BJ (cell line): ENCODE results near the gene ZDHHC1. TPM values are rescaled to one million over a fixed set of nuclear protein-coding genes. Genes with fewer than 3 reads are reported as not detected.

Experiments used
- CTCF ChIA-PET: fragments of 350-600 bp; formaldehyde crosslinking; extraction: SDS; loops from one replicate; lab custom pipeline; 2021; ENCODE audit warnings: antibody characterized with exemption, inconsistent platforms; lab: Yijun Ruan, JAX
- POLR2A ChIA-PET: fragments of 300-600 bp; sonication (Branson Sonifier 250); formaldehyde crosslinking; extraction: SDS; loops from one replicate; lab custom pipeline; 2021; ENCODE audit warnings: antibody characterized with exemption; lab: Charles Lee
- DNase-seq: peaks from one replicate; pipeline ENCODE4 v3.0.0-alpha.2; 2011; ENCODE audit warnings: low read depth
- H3K27me3 ChIP-seq: 2 replicates; pipeline ENCODE4 v1.6.0; 2011; ENCODE audit warnings: low read length; ENCODE audit not compliant: control insufficient read depth, insufficient read depth
- H3K36me3 ChIP-seq: 2 replicates; pipeline ENCODE4 v1.5.1; 2011; ENCODE audit warnings: low read length; ENCODE audit not compliant: control insufficient read depth, insufficient read depth
- H3K4me3 ChIP-seq: 2 replicates; pipeline ENCODE4 v1.5.1; 2011; ENCODE audit warnings: low read depth, mild to moderate bottlenecking, control low read depth, low read length
- CTCF ChIP-seq: IDR thresholded peaks from 2 replicates; pipeline ENCODE4 v1.5.1; 2011; ENCODE audit warnings: low read depth, mild to moderate bottlenecking, control low read depth, inconsistent platforms, low read length, moderate library complexity; ENCODE audit not compliant: insufficient read depth
- polyA minus RNA-seq: library from RNA; depleted of rRNA, polyadenylated mRNA; stranded (reverse); fragments of >200 nt; gene quantifications from 2 replicates; pipeline ENCODE4 v1.2.3, GENCODE V29; 2011; rRNA and poly(A)+ RNA removed
- polyA plus RNA-seq: library from polyadenylated mRNA; depleted of rRNA; stranded (reverse); fragments of >200 nt; gene quantifications from 2 replicates; pipeline ENCODE4 v1.2.3, GENCODE V29; 2011; rRNA removed

ZDHHC1 gene, protein sequence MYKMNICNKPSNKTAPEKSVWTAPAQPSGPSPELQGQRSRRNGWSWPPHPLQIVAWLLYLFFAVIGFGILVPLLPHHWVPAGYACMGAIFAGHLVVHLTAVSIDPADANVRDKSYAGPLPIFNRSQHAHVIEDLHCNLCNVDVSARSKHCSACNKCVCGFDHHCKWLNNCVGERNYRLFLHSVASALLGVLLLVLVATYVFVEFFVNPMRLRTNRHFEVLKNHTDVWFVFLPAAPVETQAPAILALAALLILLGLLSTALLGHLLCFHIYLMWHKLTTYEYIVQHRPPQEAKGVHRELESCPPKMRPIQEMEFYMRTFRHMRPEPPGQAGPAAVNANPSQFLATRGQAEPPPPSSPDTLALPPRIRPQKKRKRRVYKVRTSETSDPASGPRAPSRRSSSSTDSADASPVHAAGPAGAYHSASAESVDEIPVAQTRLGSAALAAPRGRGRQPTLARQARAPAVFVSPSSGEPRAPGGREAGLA
- polyA plus RNA-seq (3.5 and 7.4 TPM in 2 replicates), polyA minus RNA-seq (7.6 TPM in 2 replicates)

DNA sequence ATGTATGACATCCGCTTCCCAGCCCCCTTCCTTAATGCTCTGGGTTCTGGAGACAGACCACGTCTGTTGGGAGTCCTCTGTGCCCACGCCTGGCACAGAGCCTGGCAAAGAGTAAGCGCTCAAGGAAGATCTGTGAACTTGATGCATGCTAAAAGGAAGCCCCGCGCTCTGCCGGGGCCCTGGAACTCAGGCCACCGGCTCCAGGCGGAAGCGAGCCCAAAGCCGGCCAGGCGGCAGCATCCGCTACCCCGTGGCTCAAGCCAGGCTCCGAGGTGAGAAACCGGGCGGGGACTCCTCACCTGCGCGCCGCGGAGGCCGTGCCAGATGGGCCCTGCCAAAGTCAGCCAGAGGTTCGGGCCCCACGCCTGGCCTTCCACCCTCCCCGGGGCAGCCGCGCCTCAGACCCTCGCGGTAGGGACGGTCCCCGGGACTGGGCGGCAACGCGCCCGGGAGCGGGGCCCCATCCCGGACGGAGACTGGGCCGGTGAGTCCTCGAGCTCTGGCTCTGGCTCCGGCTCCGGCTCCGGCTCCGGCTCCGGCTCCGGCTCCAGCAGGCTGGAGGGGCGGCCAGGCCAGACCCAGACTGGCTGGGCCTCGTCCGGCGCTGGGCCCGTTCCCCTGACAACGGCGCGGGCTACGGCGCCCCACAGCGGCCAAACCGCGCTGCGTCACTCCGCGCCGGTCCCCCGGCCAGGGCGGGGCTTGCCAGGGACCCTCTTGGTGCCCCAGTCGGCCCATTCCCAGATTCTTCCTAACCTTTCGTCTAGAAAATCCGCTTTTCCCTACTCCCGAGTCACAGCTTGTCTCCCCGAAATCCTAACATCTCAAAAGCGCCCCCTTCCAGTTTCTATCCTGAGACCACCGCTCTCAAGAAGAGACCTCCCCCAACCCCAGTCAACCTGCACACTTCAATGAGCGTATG lies at the start of gene ZDHHC1:
Gene ZDHHC1 (minus strand): TSS at position 606 of the 922 bp plus-strand sequence. CDS start 8,702 bp downstream, outside the sequence.
- TF ChIP-seq CTCF: 0 out of 2 replicates have a peak, but pooled peaks have one; percentile 27
- Histone ChIP-seq H3K36me3 (no peaks in the 10 kb centered on the region), H3K4me3 (peak within 1 kb of the TSS; percentile 77), H3K27me3 (no peaks in the 10 kb centered on the region; the same call in 1 of the 2 replicates)
- POLR2A ChIA-PET: no interaction called here
- no peak for DNase-seq
- CTCF ChIA-PET: interaction anchor here (0.6 to 7.0 kb wide), 15 partner anchors 8 to 170 kb away, joined by 3 to 54 read pairs (median 4); partner anchors contain the start of genes ATP6V0D1 and TPPP3

DNA sequence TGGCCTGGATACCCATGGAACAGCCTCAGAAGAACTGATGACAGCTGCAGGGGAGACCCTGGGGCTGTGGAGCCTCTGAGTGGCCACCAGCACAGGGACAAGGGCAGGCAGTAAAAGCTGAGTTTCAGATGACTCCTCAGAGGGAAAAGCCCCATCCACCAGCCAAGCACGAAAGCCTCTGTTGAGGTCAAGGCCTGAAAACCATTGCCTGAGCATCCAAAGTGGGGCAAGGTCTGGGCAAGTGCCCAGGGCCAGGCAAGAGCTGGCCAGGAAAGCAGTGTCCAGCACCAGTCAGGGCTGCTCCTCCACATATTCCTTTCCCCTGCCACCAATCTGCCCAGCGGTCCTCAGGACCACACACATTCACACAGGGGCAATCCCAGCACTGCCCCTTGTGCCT lies 48.3 kb upstream of the ZDHHC1 start:
- peaks cover 2% of the 10 kb centered on the region; the same call in 1 of the 2 replicates for H3K36me3 ChIP-seq
- H3K4me3 ChIP-seq: no peak overlapping the region
- CTCF ChIA-PET: interaction anchor here (0.8 to 16.9 kb wide), 8 partner anchors 9 to 219 kb away, joined by 3 to 276 read pairs (median 10); partner anchors contain the start of gene ATP6V0D1
- TF ChIP-seq CTCF: no peak
- no peaks in the 10 kb centered on the region for H3K27me3 ChIP-seq
- POLR2A ChIA-PET: no interaction called here
- no peak for DNase-seq

DNA sequence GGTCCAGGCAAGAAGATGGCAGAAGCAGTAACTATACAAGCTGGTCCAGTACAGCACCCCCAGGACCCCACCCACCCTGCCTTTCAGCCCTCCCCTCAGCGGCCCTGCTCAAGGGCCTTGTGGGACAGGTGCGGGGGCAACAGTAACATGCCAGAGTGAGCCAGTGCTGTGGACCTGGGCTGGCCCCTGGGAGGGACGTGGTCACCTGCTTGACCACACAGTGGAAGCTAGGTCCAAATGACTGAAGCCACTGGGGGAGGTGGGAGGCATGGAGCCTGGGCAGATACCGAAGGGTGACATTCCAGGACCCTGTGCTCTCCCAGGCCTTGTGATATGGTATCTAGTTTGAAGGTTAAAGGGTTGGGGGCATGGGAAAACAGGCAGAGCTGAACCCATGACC lies 47.4 kb upstream of the ZDHHC1 start:
- peaks cover 2% of the 10 kb centered on the region; the same call in 1 of the 2 replicates for H3K36me3 ChIP-seq
- ChIA-PET CTCF (interaction anchor here (1.4 to 16.9 kb wide), 3 partner anchors 20 to 39 kb away, joined by 4 to 276 read pairs (median 8); partner anchors contain the start of gene HSD11B2), POLR2A (no interaction called here)
- no peak for TF ChIP-seq CTCF
- no peak overlapping the region for H3K4me3 ChIP-seq
- DNase-seq: no peak
- no peaks in the 10 kb centered on the region for H3K27me3 ChIP-seq

GRCh38 chr16:67463059-67463458 lies 46.8 kb upstream of the ZDHHC1 start:
- no peak for TF ChIP-seq CTCF
- no peak for DNase-seq
- no peaks in the 10 kb centered on the region for H3K27me3 ChIP-seq
- no peak overlapping the region for H3K4me3 ChIP-seq
- peaks cover 2% of the 10 kb centered on the region; the same call in 1 of the 2 replicates for H3K36me3 ChIP-seq
- ChIA-PET POLR2A (no interaction called here), CTCF (interaction anchor here (1.3 to 16.9 kb wide), 3 partner anchors 32 to 46 kb away, joined by 3 to 276 read pairs (median 4); partner anchors contain the start of genes HSD11B2 and ZDHHC1)
